Tibial nerve (tissue), 4 donors: ENCODE data around the gene TUBG2.

Experiments used
- CTCF ChIP-seq, 5 experiments: fragments of 200-600 bp in 3 of 5; fragments of 450-650 bp in 2 of 5; sonication (generic) in 3 of 5; IDR thresholded peaks; one replicate each; pipeline ENCODE4 v1.5.1; 2016 to 2019; ENCODE audit warnings: antibody characterized with exemption in 5 of 5, mild to moderate bottlenecking in 3 of 5, moderate library complexity in 2 of 5
- EP300 ChIP-seq, 2 donors: sonication (generic); formaldehyde crosslinking; IDR thresholded peaks; one replicate each; pipeline ENCODE4 v1.6.1; 2017; ENCODE audit warnings: antibody characterized with exemption in 2 of 2, mild to moderate bottlenecking in 1 of 2
- POLR2A ChIP-seq, 2 donors: fragments of 450-650 bp; IDR thresholded peaks; one replicate each; pipeline ENCODE4 v1.6.1; 2017; ENCODE audit warnings: antibody characterized with exemption in 2 of 2, mild to moderate bottlenecking in 2 of 2, moderate library complexity in 2 of 2

DNA sequence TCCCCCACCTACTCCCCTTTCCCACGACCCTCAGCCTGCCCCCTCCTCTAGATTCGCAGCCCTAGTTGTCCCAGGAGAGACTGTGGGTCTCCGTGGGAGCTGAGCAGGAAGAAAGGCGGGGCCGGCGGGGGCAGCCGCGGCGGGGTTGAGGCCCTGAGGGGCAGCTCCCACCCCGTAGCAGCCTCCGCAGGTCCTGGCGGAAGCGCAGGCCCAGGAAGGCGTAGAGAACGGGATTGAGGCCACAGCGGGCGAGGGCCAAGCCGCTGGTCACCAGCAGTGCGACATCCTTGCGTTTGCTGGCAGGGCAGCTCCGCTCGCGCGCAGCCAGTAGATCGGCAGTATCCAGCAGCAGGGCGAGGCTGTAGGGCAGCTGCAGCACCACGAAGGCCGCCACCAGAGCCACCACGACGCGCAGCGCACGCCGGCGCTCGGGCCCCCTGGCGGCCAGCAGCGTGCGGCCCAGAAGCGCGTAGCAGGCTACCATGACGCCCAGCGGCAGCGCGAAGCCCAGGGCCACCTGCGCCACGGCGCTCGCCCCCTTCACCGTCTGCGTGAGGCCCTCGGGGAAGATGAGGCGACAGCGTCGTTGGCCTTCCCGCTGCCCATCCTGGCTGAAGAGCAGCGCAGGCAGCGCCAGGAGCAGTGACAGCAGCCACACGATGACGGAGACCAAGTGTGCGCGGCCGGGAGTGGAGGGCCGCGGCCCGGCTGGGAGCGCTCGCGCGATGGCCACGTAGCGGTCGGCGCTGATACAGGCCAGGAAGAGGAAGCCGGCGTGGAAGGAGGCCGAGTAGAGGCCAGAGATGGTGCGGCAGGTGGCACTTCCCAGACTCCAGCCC lies 20.6 kb downstream of the TUBG2 start:
- TF ChIP-seq POLR2A (IDR thresholded peaks at IDR 0.05) = peak in 1 of 2 donors; percentile 28
- peak in 1 of 2 donors; percentile 66 for TF ChIP-seq EP300 (IDR thresholded peaks at IDR 0.05)
- TF ChIP-seq CTCF (IDR thresholded peaks at IDR 0.05) = peak; percentile 86 to 99 (median 91)
